Right atrium auricular region (tissue), 2 donors: ENCODE results near the gene CNMD. TPM values are rescaled to one million over a fixed set of nuclear protein-coding genes. Genes with fewer than 3 reads are reported as not detected.
"Not testable (repeated sequence)": the region's sequence is repeated elsewhere in the genome, so short reads cannot be mapped to it uniquely, and the experiment has no call there.

Experiments
- DNase-seq: peaks from one replicate; pipeline ENCODE4 v3.0.0-alpha.2; 2019; ENCODE audit warnings: low spot score
- H3K27ac ChIP-seq, 2 donors: fragments of 200-600 bp; sonication (generic); 1 replicate in 1 of 2; 2 replicates in 1 of 2; pipeline ENCODE4 v1.5.1; 2016 to 2019
- H3K27me3 ChIP-seq, 2 donors: fragments of 200-600 bp; sonication (generic); one replicate each; pipeline versions ENCODE4 v1.5.1 to v1.6.0; 2017 to 2019
- H3K36me3 ChIP-seq: fragments of 200-600 bp; sonication (generic); one replicate; pipeline ENCODE4 v1.5.1; 2016
- H3K4me1 ChIP-seq, 2 donors: fragments of 200-600 bp; sonication (generic); one replicate each; pipeline versions ENCODE4 v1.5.1 to v1.6.0; 2017 to 2019
- H3K4me3 ChIP-seq, 2 donors: fragments of 200-600 bp; sonication (generic); 1 replicate in 1 of 2; 2 replicates in 1 of 2; pipeline ENCODE4 v1.5.1; 2017 to 2019; ENCODE audit warnings: mild to moderate bottlenecking in 1 of 2, moderate library complexity in 1 of 2
- H3K9me3 ChIP-seq, 2 donors: fragments of 200-600 bp; sonication (generic); one replicate each; pipeline ENCODE4 v1.5.1; 2019
- CTCF ChIP-seq, 2 donors: fragments of 200-600 bp; sonication (generic); IDR thresholded peaks; one replicate each; pipeline ENCODE4 v1.5.1; 2019; ENCODE audit warnings: antibody characterized with exemption in 2 of 2
- total RNA-seq, 2 donors: library from RNA; depleted of rRNA; stranded (reverse); fragments of >200 nt; gene quantifications; one replicate each; pipeline ENCODE4 v1.1.0, GENCODE V29; 2016

The CNMD gene
- total RNA-seq, 2 donors from 2014 or later = not detected

DNA sequence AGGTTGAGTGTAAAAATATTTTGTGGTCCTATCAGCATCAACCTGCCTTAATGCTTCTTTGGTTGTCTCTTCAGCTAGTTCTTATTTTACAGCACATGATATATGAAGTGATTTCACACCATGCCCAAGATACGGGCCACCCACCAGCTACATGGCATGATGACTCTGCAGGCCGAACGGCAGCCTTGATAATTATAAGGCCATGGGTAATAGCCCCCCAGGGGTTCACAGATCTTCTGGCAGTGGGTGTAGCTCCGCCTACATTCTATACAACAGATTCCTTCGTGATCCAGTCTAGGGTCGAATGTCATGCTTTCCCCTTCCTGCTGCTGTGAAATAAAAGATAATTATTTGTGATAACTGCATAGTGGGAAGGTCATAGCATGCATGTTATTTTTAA, 36.1 kb downstream of the CNMD start:
- no peak overlapping the region for H3K27ac ChIP-seq
- no peaks in the 10 kb centered on the region for H3K27me3 ChIP-seq
- no peaks in the 10 kb centered on the region for H3K9me3 ChIP-seq
- no peaks in the 10 kb centered on the region for H3K36me3 ChIP-seq
- TF ChIP-seq CTCF (IDR thresholded peaks at IDR 0.05) = no peak
- H3K4me1 ChIP-seq = no peaks in the 10 kb centered on the region
- no peak overlapping the region for H3K4me3 ChIP-seq
- no peak for DNase-seq

DNA sequence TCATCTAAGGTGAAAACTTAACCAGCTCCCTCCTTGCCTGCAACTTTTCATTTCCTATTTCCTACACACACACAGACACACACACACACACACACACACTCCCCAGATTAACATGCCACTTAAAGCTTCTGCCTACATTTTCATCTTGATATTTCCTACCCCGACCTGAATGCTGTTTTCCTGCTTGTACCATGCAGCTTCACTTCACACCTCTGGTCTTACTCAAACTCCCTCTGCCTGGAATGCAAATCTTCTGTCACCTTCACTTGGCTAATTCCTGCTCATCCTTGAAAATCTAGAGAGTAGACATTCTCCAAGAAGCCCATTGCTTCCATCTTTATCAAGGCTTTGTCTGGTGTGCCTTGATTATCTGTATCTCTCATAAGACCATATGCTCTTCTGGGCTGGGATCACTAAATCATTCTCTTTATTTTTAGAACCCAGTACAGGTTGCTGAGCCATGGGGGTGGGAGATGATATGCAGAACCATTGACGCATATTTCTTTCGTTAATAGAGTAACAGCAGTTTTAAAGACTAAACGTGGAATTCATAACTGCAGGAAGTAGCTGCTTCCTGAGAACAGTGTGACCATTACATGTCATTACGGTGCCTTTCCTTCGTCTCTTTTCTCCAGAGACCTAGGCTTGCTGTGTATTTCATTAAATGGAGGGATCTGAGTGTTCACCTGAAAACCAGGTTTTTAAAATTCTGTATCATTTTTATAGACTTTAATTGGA, 37.7 kb downstream of the CNMD start:
- Histone ChIP-seq H3K27me3 (no peaks in the 10 kb centered on the region), H3K4me3 (no peak overlapping the region), H3K27ac (no peak overlapping the region), H3K9me3 (no peaks in the 10 kb centered on the region), H3K36me3 (peaks cover 6% of the 10 kb centered on the region), H3K4me1 (no peaks in the 10 kb centered on the region)
- TF ChIP-seq CTCF (IDR thresholded peaks at IDR 0.05) = no peak
- no peak for DNase-seq

GRCh38 chr13:52696566-52696965, 43.1 kb downstream of the CNMD start:
- no peak overlapping the region for H3K27ac ChIP-seq
- no peak overlapping the region for H3K4me3 ChIP-seq
- TF ChIP-seq CTCF (IDR thresholded peaks at IDR 0.05) = no peak
- H3K4me1 ChIP-seq = no peaks in the 10 kb centered on the region
- H3K27me3 ChIP-seq = no peaks in the 10 kb centered on the region
- no peak for DNase-seq
- peaks cover 7% of the 10 kb centered on the region for H3K36me3 ChIP-seq
- H3K9me3 ChIP-seq = no peaks in the 10 kb centered on the region

GRCh38 chr13:52695856-52696255, 43.8 kb downstream of the CNMD start:
- TF ChIP-seq CTCF (IDR thresholded peaks at IDR 0.05) = no peak
- H3K27me3 ChIP-seq = no peaks in the 10 kb centered on the region
- H3K9me3 ChIP-seq = no peaks in the 10 kb centered on the region
- no peak overlapping the region for H3K27ac ChIP-seq
- peaks cover 14% of the 10 kb centered on the region for H3K36me3 ChIP-seq
- DNase-seq = no peak
- H3K4me1 ChIP-seq = no peaks in the 10 kb centered on the region
- H3K4me3 ChIP-seq = no peak overlapping the region

GRCh38 chr13:52686376-52686775, 53.2 kb downstream of the CNMD start:
- H3K27ac ChIP-seq = no peak overlapping the region
- no peak overlapping the region for H3K4me3 ChIP-seq
- H3K9me3 ChIP-seq = no peaks in the 10 kb centered on the region
- no peak for TF ChIP-seq CTCF (IDR thresholded peaks at IDR 0.05)
- peaks cover 66% of the 10 kb centered on the region for H3K36me3 ChIP-seq
- H3K4me1 ChIP-seq = no peaks in the 10 kb centered on the region
- DNase-seq = no peak
- H3K27me3 ChIP-seq = no peaks in the 10 kb centered on the region

DNA sequence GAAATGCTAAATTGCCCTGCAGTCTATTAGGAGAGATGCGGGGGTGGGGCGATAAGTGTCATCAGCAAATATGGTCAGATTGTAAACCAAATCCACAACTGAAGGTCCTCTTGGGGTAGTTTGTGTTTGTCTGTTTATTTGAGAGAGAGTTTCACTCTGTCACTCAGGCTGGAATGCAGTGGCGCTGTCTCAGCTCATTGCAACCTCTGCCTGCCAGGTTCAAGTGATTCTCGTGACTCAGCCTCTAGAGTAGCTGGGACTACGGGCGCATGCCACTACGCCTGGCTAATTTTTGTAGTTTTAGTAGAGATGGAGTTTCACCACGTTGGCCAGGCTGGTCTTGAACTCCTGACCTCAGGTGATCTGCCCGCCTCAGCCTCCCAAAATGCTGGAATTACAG, 53.8 kb downstream of the CNMD start:
- not testable (repeated sequence) for H3K27me3 ChIP-seq, H3K27ac ChIP-seq, H3K4me3 ChIP-seq, DNase-seq, H3K4me1 ChIP-seq, H3K9me3 ChIP-seq
- H3K36me3 ChIP-seq = peaks cover 66% of the 10 kb centered on the region
